ENCODE results near the gene IL6ST. TPM values are rescaled to one million over a fixed set of nuclear protein-coding genes. Genes with fewer than 3 reads are reported as not detected.
"Not testable (repeated sequence)": the region's sequence is repeated elsewhere in the genome, so short reads cannot be mapped to it uniquely, and the experiment has no call there.

Gene IL6ST
- total and polyA plus RNA-seq, 5 donors = 40.5 to 238 (median 211) TPM

DNA sequence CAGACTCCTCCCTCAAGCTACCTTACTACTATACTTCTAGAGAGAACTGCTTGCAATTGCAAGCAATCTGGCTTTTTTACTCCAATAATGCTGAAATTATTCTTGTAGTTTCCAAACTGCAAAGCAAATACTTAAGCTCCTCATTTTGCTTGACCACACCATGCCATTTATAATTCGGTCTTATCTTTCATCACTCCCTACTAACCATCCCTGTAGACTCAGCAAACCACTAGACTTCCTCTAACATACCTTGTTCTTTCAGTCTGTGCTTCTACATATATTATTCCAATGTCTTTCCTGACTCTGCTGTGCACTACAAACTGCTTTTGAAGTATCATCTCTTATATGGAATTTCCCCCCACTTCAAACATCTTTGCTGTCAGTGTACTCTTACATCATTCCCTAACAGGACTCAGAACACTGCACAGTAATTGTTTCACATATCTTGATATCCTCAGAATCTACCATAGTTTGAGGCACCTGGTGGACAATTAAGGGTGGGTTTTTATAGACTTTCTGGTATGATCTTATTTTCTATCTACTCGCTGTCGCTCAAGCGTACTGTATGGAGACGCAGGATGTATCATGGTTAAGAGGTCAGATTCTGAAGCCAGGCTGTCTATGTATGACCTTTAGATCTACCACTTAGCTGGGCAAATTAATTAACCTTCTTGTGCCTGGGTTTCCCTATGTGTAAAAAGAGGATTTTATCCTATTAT lies 2.8 kb downstream of the IL6ST start:
- H3K9me3 ChIP-seq (ENCODE audit: control insufficient read depth, low read length) = no peaks in the 10 kb centered on the region
- DNase-seq = no peak
- H3K4me1 ChIP-seq (ENCODE audit: control insufficient read depth, insufficient read depth, low read length) = peaks cover 2% of the 10 kb centered on the region
- peak overlapping the region; percentile 95 for H3K4me3 ChIP-seq (ENCODE audit: low read length)
- intact Hi-C loops (cut with DNase I) = loop anchor here in 1 of 4 donors (10.0 kb wide), 1 partner anchor 183 kb away; no protein-coding TSS in a partner anchor
- H3K27ac ChIP-seq (ENCODE audit: low read length) = no peak overlapping the region
- ATAC-seq = no peak
- WGBS = 38% methylated on average over 5 of the region's 5 CpGs
- no peaks in the 10 kb centered on the region for H3K27me3 ChIP-seq (ENCODE audit: control insufficient read depth, insufficient read depth)

DNA sequence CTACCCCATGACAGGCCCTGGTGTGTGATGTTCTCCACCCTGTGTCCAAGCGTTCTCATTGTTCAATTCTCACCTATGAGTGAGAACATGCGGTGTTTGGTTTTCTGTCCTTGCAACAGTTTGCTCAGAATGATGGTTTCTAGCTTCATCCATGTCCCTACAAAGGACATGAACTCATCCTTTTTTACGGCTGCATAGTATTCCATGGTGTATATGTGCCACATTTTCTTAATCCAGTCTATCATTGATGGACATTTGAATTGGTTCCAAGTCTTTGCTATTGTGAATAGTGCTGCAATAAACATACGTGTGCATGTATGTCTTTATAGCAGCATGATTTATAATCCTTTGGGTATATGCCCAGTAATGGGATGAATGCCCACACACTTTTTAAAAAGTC lies 3.9 kb downstream of the IL6ST start:
- WGBS = 95% methylated on average over 4 of the region's 4 CpGs
- not testable (repeated sequence) for H3K27ac ChIP-seq (ENCODE audit: low read length); H3K4me1 ChIP-seq (ENCODE audit: control insufficient read depth, insufficient read depth, low read length); H3K4me3 ChIP-seq (ENCODE audit: low read length); H3K27me3 ChIP-seq (ENCODE audit: control insufficient read depth, insufficient read depth); DNase-seq; H3K9me3 ChIP-seq (ENCODE audit: control insufficient read depth, low read length); ATAC-seq
- intact Hi-C loops (cut with DNase I) = loop anchor here in 1 of 4 donors (10.0 kb wide), 1 partner anchor 184 kb away; no protein-coding TSS in a partner anchor

DNA sequence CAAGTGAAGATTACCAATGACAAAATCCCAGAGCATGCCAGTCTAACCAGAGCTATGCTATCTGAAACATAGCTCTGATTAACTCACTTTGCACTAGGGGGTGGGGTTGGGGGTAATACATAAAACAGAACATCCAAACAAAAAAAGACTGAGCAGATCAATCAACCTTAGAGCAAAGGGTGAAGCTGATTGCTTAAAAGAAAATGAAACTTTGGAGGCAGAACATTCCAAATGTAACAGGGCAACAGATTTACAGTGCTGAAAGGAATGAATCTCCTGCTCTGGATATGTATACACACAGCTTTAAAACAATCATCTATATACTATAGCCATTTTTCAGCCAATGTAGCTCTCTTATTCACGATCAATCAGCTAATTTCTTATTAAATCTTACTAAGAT lies 4.9 kb downstream of the IL6ST start:
- no peaks in the 10 kb centered on the region for H3K9me3 ChIP-seq (ENCODE audit: control insufficient read depth, low read length)
- intact Hi-C loops (cut with DNase I) = loop anchor here in 1 of 4 donors (10.0 kb wide), 1 partner anchor 185 kb away; no protein-coding TSS in a partner anchor
- H3K27ac ChIP-seq (ENCODE audit: low read length) = no peak overlapping the region
- ATAC-seq (no peak), DNase-seq (no peak)
- peaks cover 2% of the 10 kb centered on the region for H3K4me1 ChIP-seq (ENCODE audit: control insufficient read depth, insufficient read depth, low read length)
- H3K4me3 ChIP-seq (ENCODE audit: low read length) = peak overlapping the region; percentile 22
- no peaks in the 10 kb centered on the region for H3K27me3 ChIP-seq (ENCODE audit: control insufficient read depth, insufficient read depth)
- 49% methylated on average over 1 of the region's 1 CpG for WGBS

DNA sequence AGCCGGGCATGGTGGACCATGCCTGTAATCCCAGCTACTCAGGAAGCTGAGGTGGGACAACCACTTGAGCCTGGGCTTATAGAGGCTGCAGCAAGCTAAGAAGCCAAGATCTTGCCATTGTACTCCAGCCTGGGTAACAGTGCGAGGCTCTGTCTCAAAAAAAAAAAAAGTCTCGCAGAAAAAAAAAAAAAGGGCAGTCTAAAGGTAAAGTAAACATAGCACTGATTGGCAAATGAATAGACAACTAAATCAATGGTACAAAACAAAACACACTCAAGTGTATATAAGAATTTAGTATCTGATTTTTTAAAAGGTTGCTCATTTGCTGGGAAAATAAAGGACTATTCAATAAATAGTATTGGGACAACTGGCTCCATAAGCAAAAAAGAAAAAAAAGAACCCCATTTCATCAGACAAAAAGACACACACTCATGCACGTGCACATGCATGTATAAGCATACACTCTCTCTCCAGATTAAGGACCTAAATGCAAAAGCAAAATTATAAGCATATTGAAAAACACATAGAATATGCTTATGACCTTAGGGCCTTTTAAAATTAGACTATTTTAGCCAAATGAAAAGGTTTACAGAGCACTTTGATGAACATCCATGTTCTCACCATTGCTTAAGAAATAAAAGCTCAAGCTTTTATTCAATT lies 5.7 kb downstream of the IL6ST start:
- intact Hi-C loops (cut with DNase I) = no loop called here
- Histone ChIP-seq H3K4me3 (ENCODE audit: low read length) (peak overlapping the region; percentile 2), H3K4me1 (ENCODE audit: control insufficient read depth, insufficient read depth, low read length) (peaks cover 2% of the 10 kb centered on the region), H3K27ac (ENCODE audit: low read length) (no peak overlapping the region), H3K27me3 (ENCODE audit: control insufficient read depth, insufficient read depth) (no peaks in the 10 kb centered on the region), H3K9me3 (ENCODE audit: control insufficient read depth, low read length) (no peaks in the 10 kb centered on the region)
- DNase-seq (no peak), ATAC-seq (peak in 1 of 2 donors; percentile 40)
- WGBS = 49% methylated on average over 4 of the region's 4 CpGs

DNA sequence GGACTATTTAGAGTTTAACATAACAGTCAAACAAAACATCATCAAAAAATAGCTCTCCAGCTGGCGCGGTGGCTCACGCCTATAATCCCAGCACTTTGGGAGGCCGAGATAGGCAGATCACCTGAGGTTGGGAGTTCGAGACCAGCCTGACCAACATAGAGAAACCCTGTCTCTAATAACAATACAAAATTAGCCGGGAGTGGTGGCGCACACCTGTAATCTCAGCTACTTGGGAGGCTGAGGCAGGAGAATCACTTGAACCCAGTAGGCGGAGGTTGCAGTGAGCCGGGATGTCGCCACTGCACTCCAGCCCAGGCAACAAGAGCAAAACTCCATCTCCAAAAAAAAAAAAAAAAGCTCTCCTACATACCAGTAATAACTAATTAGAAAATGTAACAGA lies 6.3 kb downstream of the IL6ST start:
- H3K27ac ChIP-seq (ENCODE audit: low read length); DNase-seq; intact Hi-C loops (cut with DNase I); H3K27me3 ChIP-seq (ENCODE audit: control insufficient read depth, insufficient read depth); H3K4me1 ChIP-seq (ENCODE audit: control insufficient read depth, insufficient read depth, low read length); H3K9me3 ChIP-seq (ENCODE audit: control insufficient read depth, low read length); ATAC-seq; H3K4me3 ChIP-seq (ENCODE audit: low read length): not testable (repeated sequence)
- WGBS = 97% methylated on average over 10 of the region's 10 CpGs

DNA sequence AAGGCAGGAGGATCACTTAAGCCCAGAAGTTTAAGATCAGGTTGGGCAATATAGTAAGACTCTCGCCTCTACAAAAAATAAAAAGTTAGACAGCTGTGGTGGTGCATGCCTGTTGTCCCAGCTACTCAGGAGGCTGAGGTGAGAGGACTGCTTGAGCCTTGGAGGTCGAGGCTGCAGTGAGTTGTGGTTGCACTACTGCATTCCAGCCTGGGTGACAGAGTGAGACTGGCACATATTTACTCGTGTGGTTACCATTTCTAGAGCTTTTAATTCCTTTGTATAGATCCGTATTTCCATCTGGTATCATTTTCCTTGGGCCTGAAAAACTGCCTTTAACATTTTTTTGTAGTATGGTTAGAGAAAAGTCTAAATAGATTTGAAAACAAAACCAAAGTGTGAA lies 7.8 kb downstream of the IL6ST start:
- H3K27me3 ChIP-seq (ENCODE audit: control insufficient read depth, insufficient read depth) = no peaks in the 10 kb centered on the region
- intact Hi-C loops (cut with DNase I) = no loop called here
- DNase-seq = no peak
- no peaks in the 10 kb centered on the region for H3K9me3 ChIP-seq (ENCODE audit: control insufficient read depth, low read length)
- peaks cover 2% of the 10 kb centered on the region for H3K4me1 ChIP-seq (ENCODE audit: control insufficient read depth, insufficient read depth, low read length)
- WGBS = 92% methylated on average over 4 of the region's 4 CpGs
- H3K4me3 ChIP-seq (ENCODE audit: low read length) = no peak overlapping the region
- no peak for ATAC-seq
- no peak overlapping the region for H3K27ac ChIP-seq (ENCODE audit: low read length)

DNA sequence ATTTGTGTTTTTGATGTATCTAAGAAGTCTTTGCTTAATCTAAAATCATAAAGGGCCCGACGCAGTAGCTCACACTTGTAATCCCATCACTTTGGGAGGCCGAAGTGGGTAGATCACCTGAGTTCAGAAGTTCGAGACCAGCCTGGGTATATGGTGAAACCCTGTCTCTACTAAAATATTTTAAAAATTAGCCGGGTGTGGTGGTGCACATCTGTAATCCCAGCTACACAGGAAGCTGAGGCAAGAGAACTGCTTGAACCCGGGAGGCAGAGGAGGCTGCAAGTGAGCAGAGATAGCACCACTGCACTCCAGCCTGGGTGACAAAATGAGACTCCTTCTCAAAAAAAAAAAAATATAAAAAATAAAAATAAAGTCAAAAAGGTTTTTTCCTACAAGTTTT lies 9.6 kb downstream of the IL6ST start:
- WGBS = 89% methylated on average over 6 of the region's 6 CpGs
- intact Hi-C loops (cut with DNase I) = no loop called here
- H3K27me3 ChIP-seq (ENCODE audit: control insufficient read depth, insufficient read depth) = no peaks in the 10 kb centered on the region
- no peak overlapping the region for H3K4me3 ChIP-seq (ENCODE audit: low read length)
- ATAC-seq = no peak
- no peak for DNase-seq
- no peaks in the 10 kb centered on the region for H3K9me3 ChIP-seq (ENCODE audit: control insufficient read depth, low read length)
- H3K4me1 ChIP-seq (ENCODE audit: control insufficient read depth, insufficient read depth, low read length) = peaks cover 2% of the 10 kb centered on the region
- no peak overlapping the region for H3K27ac ChIP-seq (ENCODE audit: low read length)

DNA sequence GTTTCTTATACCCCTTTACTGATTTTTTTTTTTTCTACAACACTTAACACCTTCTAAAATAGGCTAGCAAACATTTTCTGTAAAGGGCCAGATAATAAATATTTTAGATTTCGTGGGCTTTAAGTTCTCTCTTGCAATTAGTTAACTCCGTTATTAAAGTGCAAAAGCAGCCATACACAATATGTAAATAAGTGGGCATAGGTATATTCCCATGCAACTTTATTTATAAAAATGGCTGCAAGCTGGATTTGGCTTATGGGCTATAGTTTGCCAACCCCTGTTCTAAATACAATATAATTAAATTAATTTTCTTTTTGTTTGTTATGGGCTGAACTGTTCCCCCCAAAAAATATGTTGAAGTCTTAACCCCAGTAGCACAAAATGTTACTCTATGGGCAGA lies 10.8 kb downstream of the IL6ST start:
- 81% methylated on average over 2 of the region's 2 CpGs for WGBS
- DNase-seq = no peak
- peaks cover 2% of the 10 kb centered on the region for H3K4me1 ChIP-seq (ENCODE audit: control insufficient read depth, insufficient read depth, low read length)
- intact Hi-C loops (cut with DNase I) = no loop called here
- H3K9me3 ChIP-seq (ENCODE audit: control insufficient read depth, low read length) = no peaks in the 10 kb centered on the region
- ATAC-seq = no peak
- no peak overlapping the region for H3K4me3 ChIP-seq (ENCODE audit: low read length)
- H3K27ac ChIP-seq (ENCODE audit: low read length) = no peak overlapping the region
- H3K27me3 ChIP-seq (ENCODE audit: control insufficient read depth, insufficient read depth) = no peaks in the 10 kb centered on the region

DNA sequence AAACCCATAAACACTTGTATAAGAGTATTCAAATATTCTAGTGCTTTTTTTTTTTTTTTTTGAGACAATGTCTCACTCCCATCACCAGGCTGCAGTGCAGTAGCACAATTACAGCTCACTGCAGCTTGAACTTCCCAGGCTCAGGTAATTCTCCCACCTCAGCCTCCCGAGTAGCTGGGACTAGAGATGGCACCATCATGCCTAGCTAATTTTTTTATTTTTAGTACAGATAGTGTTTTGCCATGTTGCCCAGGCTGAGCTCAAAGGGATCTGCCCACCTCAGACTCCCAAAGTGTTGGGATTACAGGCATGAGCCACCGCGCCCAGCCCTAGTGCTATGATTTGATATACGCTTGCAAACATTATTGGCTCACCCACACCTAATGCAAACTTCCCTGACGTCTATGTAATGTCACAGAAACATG lies 11.8 kb downstream of the IL6ST start:
- DNase-seq = no peak
- Histone ChIP-seq H3K4me1 (ENCODE audit: control insufficient read depth, insufficient read depth, low read length) (peaks cover 2% of the 10 kb centered on the region), H3K27ac (ENCODE audit: low read length) (no peak overlapping the region), H3K9me3 (ENCODE audit: control insufficient read depth, low read length) (no peaks in the 10 kb centered on the region), H3K27me3 (ENCODE audit: control insufficient read depth, insufficient read depth) (no peaks in the 10 kb centered on the region), H3K4me3 (ENCODE audit: low read length) (no peak overlapping the region)
- intact Hi-C loops (cut with DNase I) = no loop called here
- ATAC-seq = peak; percentile 35 to 53
- WGBS = 42% methylated on average over 5 of the region's 5 CpGs

DNA sequence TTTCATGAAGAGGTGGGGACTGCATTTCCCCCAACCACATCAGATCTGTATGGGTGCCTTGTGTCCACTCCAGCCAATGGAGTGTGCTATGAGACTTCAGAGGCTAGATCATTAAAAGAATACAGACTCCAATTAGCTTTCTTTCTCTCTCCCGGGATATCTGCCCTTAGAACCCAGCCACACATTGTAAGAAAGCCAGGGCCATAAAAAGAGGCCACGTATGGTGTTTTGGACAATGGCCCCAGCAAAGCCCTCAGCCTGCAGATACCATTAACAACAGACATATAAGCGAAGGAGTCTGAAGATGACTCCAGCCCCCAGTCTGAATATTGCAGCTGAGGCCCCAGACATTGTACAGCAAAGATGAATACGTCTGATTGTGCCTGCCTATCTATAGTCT lies 21.5 kb downstream of the IL6ST start:
- intact Hi-C loops (cut with DNase I) = no loop called here
- Histone ChIP-seq H3K4me3 (ENCODE audit: low read length) (no peak overlapping the region), H3K9me3 (ENCODE audit: control insufficient read depth, low read length) (no peaks in the 10 kb centered on the region), H3K4me1 (ENCODE audit: control insufficient read depth, insufficient read depth, low read length) (peaks cover 8% of the 10 kb centered on the region), H3K27ac (ENCODE audit: low read length) (no peak overlapping the region), H3K27me3 (ENCODE audit: control insufficient read depth, insufficient read depth) (no peaks in the 10 kb centered on the region)
- DNase-seq (no peak), ATAC-seq (no peak)
- WGBS = 82% methylated on average over 4 of the region's 4 CpGs

DNA sequence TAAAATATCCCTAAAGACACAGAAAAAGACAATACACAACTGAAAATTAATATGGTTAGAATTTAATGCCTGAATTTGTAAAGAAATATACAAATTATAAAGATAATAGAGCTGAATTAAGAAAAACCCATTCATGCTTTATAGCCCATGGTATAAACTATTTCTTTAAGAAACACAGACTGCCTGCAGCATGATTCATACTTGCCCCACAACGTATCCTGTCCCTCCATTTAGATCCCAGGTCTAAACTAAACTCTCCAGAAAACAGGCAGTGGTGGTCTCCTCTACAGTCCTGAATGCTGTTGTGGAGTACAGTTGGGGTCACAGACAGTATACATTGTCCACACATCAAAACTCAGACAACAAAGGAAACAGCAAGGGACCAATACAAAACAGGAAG lies 24.8 kb downstream of the IL6ST start:
- DNase-seq = no peak
- H3K27ac ChIP-seq (ENCODE audit: low read length) = no peak overlapping the region
- peaks cover 6% of the 10 kb centered on the region for H3K4me1 ChIP-seq (ENCODE audit: control insufficient read depth, insufficient read depth, low read length)
- intact Hi-C loops (cut with DNase I) = no loop called here
- no peaks in the 10 kb centered on the region for H3K9me3 ChIP-seq (ENCODE audit: control insufficient read depth, low read length)
- ATAC-seq = peak in 1 of 2 donors; percentile 46
- 22% methylated on average over 1 of the region's 1 CpG for WGBS
- no peaks in the 10 kb centered on the region for H3K27me3 ChIP-seq (ENCODE audit: control insufficient read depth, insufficient read depth)
- no peak overlapping the region for H3K4me3 ChIP-seq (ENCODE audit: low read length)

Data from right cardiac atrium (tissue), 5 donors.